AG04449 (cell line): Measurements from ENCODE around the gene HMGCS2.

Experiments
- CTCF ChIA-PET: fragments of 350-600 bp; formaldehyde crosslinking; extraction: SDS; loops from one replicate; lab custom pipeline; 2021; ENCODE audit warnings: antibody characterized with exemption; lab: Yijun Ruan, JAX
- POLR2A ChIA-PET: fragments of 400-600, 350-600 bp; formaldehyde crosslinking; extraction: SDS; loops from one replicate; lab custom pipeline; 2020; ENCODE audit warnings: antibody characterized with exemption, inconsistent platforms; lab: Yijun Ruan, JAX
- DNase-seq: peaks from one replicate; pipeline ENCODE4 v3.0.0-alpha.2; 2010; ENCODE audit warnings: low read depth, low spot score
- H3K4me3 ChIP-seq: 2 replicates; pipeline ENCODE4 v1.5.1; 2011; ENCODE audit warnings: low read depth, mild to moderate bottlenecking, control low read depth, low read length
- CTCF ChIP-seq: IDR thresholded peaks from one replicate; pipeline ENCODE4 v1.5.1; 2011; ENCODE audit warnings: mild to moderate bottlenecking, moderate library complexity, low read length, control low read depth, inconsistent platforms; ENCODE audit not compliant: insufficient read depth; ENCODE audit errors: missing control alignments

The HMGCS2 gene

GRCh38 chr1:119778886-119779560, 10.3 kb upstream of the HMGCS2 start:
- CTCF ChIA-PET, result interaction anchor here (1.2 to 1.7 kb wide), 4 partner anchors 30 to 107 kb away, joined by 3 to 12 read pairs (median 6); no protein-coding TSS in a partner anchor
- no peak for DNase-seq
- no peak overlapping the region for H3K4me3 ChIP-seq
- POLR2A ChIA-PET, result interaction anchor here (0.6 kb wide), 1 partner anchor 46 kb away, joined by 4 read pairs; no protein-coding TSS in a partner anchor
- no peak for TF ChIP-seq CTCF

DNA sequence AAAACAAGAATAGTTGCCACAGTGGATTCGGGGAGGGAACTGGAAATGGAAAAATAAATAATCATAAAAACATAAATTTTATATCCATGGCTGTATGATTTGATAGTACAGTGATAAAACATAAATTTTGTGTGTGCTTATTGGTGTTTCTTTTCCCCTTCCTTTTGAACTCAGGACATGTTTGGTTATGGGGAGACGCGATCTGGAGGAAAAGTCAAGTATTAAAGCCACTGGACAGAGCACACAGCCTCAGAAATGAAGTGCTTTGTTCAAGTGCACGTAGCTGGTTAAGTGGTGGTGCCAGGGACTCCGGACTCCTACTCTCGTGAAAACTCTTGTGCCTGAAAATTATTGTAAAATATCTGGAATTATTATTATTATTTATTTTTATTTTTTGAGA, 9.7 kb upstream of the HMGCS2 start:
- POLR2A ChIA-PET, result no interaction called here
- CTCF ChIA-PET, result interaction anchor here (1.5 kb wide), 1 partner anchor 31 kb away, joined by 6 read pairs; no protein-coding TSS in a partner anchor
- H3K4me3 ChIP-seq, result no peak overlapping the region
- TF ChIP-seq CTCF, result no peak
- no peak for DNase-seq

DNA sequence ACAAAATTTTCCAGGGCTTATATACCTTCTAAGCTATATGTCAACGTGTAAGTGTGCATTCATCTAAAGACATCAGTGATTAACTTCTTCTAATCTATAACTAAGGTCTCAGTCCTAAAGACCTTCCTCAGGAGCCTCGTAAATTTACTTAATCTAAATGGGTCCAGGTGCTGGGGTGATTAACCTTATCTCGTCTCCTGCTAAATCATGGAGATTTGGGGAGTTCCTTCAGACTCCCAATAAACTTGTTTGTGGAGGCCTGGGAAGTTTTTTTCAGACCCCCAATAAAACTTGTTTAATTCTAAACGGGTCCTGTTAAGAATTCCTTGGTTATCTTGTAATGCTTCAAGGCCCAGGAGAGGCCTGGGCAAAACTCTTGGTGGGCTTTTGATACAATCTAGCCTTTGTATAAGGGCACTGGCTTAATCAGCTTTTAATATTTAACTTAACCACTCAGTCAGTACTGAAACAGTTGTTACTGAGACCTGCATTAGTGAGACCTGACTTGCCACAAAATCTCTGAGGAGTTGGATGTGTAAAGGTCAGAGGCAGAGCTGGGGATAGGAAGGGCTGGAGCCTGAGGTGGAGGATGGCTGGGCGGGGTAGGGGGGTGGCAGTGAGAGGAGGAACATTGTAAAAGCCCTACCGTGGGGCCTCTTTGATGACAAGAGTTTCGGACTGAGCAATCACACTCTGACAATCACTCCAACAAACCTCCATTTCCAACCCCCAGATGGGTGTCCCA, 6.2 kb upstream of the HMGCS2 start:
- H3K4me3 ChIP-seq, result no peak overlapping the region
- TF ChIP-seq CTCF, result no peak
- CTCF ChIA-PET, result interaction anchor here (1.2 to 1.9 kb wide), 2 partner anchors 31 to 34 kb away, joined by 3 to 7 read pairs; no protein-coding TSS in a partner anchor
- POLR2A ChIA-PET, result no interaction called here
- DNase-seq, result no peak

DNA sequence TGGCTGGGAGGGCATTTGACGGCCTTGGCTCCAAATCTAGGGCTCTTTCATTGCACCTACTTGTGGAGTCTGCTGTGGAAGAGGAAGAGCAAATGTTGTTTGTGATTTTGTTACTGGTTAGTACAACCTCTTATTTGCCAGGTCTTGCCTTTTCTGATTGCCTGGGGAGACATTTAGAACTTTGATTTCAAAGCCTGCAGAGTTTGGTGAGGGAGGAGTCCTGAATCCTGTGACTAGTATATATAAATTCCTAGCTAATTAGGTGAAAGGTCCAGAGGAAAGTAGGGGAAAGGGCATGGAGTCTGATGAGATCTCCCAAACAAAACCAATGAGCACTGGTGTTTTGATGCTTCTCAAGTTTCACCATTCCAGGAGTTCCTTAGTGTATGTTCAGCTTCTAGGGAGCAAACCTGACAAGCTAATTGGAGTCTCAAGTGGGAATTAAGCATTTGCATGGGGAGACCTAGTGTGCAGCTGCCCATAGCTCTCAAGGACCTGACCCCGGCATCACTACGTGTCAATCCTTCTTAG, 5.1 kb upstream of the HMGCS2 start:
- no peak for TF ChIP-seq CTCF
- no peak overlapping the region for H3K4me3 ChIP-seq
- peak; percentile 36 for DNase-seq
- ChIA-PET POLR2A (no interaction called here), CTCF (interaction anchor here (1.2 to 1.9 kb wide), 2 partner anchors 30 to 35 kb away, joined by 3 to 7 read pairs; no protein-coding TSS in a partner anchor)

GRCh38 chr1:119772298-119772697, 3.6 kb upstream of the HMGCS2 start:
- CTCF ChIA-PET, result interaction anchor here (1.5 kb wide), 1 partner anchor 37 kb away, joined by 5 read pairs; no protein-coding TSS in a partner anchor
- no peak for TF ChIP-seq CTCF
- POLR2A ChIA-PET, result no interaction called here
- DNase-seq, result no peak
- H3K4me3 ChIP-seq, result no peak overlapping the region
